GM21576 (cell line): ENCODE measurements around the gene TCAIM.
"Not testable (repeated sequence)": the region's sequence is repeated elsewhere in the genome, so short reads cannot be mapped to it uniquely, and the experiment has no call there.

Experiments
- ATAC-seq: cut with Tn5 transposase; IDR thresholded peaks from one replicate; pipeline ENCODE4 v1.9.1; 2021; ENCODE audit warnings: mild to moderate bottlenecking, moderate library complexity; ENCODE audit not compliant: unreplicated experiment

The TCAIM gene

GRCh38 chr3:44343421-44343820 lies 4.9 kb downstream of the TCAIM start:
- ATAC-seq = no peak

- ATAC-seq = not testable (repeated sequence)
Measured at GRCh38 chr3:44346590-44346989, 8.0 kb downstream of the TCAIM start.

GRCh38 chr3:44348993-44349392 lies 10.4 kb downstream of the TCAIM start:
- no peak for ATAC-seq

- ATAC-seq = no peak
Measured at GRCh38 chr3:44353355-44353924, 14.9 kb downstream of the TCAIM start.

GRCh38 chr3:44355362-44356033 lies 16.9 kb downstream of the TCAIM start:
- no peak for ATAC-seq

- no peak for ATAC-seq
Measured at GRCh38 chr3:44359146-44359751, 20.7 kb downstream of the TCAIM start.

- no peak for ATAC-seq
Measured at GRCh38 chr3:44363591-44363990, 25.0 kb downstream of the TCAIM start.

- no peak for ATAC-seq
Measured at GRCh38 chr3:44365952-44366351, 27.4 kb downstream of the TCAIM start.

- ATAC-seq = no peak
Measured at GRCh38 chr3:44375450-44375849, 36.9 kb downstream of the TCAIM start.

- ATAC-seq = no peak
Measured at GRCh38 chr3:44387404-44387803, 48.8 kb downstream of the TCAIM start.

- no peak for ATAC-seq
Measured at GRCh38 chr3:44392489-44392888, 53.9 kb downstream of the TCAIM start.

GRCh38 chr3:44395714-44396113 lies 57.1 kb downstream of the TCAIM start:
- ATAC-seq = no peak

GRCh38 chr3:44396200-44397171 lies 57.9 kb downstream of the TCAIM start:
- ATAC-seq = no peak

- not testable (repeated sequence) for ATAC-seq
Measured at GRCh38 chr3:44398271-44398670, 59.7 kb downstream of the TCAIM start.

GRCh38 chr3:44398853-44399252 lies 60.3 kb downstream of the TCAIM start:
- ATAC-seq = no peak

- no peak for ATAC-seq
Measured at GRCh38 chr3:44400771-44401170, 62.2 kb downstream of the TCAIM start.

- no peak for ATAC-seq
Measured at GRCh38 chr3:44402548-44402947, 64.0 kb downstream of the TCAIM start.

GRCh38 chr3:44409640-44410410 lies 71.3 kb downstream of the TCAIM start:
- ATAC-seq = no peak

GRCh38 chr3:44411031-44411645 lies 72.6 kb downstream of the TCAIM start:
- ATAC-seq = no peak

GRCh38 chr3:44412365-44412764 lies 73.8 kb downstream of the TCAIM start:
- ATAC-seq = no peak
